HAP-1 (cell line): ENCODE measurements around the gene C6orf47.

Source experiments
- DNase-seq, 2 experiments: peaks; one replicate each; pipeline ENCODE4 v3.0.0-alpha.2; 2016 to 2020; ENCODE audit warnings: low spot score in 2 of 2
- H3K27me3 ChIP-seq: fragments of 250-450 bp; sonication (Bioruptor Pico); 2 replicates; pipeline ENCODE4 v1.5.1; 2020; ENCODE audit warnings: low read depth, mild to moderate bottlenecking, moderate library complexity
- H3K36me3 ChIP-seq: fragments of 250-450 bp; sonication (Bioruptor Pico); replicated peaks from 2 replicates; pipeline ENCODE4 v1.5.1; 2020; ENCODE audit warnings: mild to moderate bottlenecking
- H3K4me1 ChIP-seq: fragments of 250-450 bp; sonication (Bioruptor Pico); 2 replicates; pipeline ENCODE4 v1.5.1; 2020; ENCODE audit warnings: mild to moderate bottlenecking
- H3K4me3 ChIP-seq: fragments of 250-450 bp; sonication (Bioruptor Pico); 2 replicates; pipeline ENCODE4 v1.5.1; 2020; ENCODE audit warnings: mild to moderate bottlenecking, moderate library complexity
- H3K9me3 ChIP-seq: fragments of 250-450 bp; sonication (Bioruptor Pico); 2 replicates; pipeline ENCODE4 v1.5.1; 2020; ENCODE audit warnings: mild to moderate bottlenecking, moderate library complexity
- in situ Hi-C: fragments of 300-500 bp; cut with MboI; formaldehyde crosslinking; loops from 3 replicates; pipeline ENCODE4 v1.14.3; 2020; ENCODE audit warnings: low sequenced_read_pairs, inconsistent platforms, mixed read lengths

C6orf47 gene

DNA sequence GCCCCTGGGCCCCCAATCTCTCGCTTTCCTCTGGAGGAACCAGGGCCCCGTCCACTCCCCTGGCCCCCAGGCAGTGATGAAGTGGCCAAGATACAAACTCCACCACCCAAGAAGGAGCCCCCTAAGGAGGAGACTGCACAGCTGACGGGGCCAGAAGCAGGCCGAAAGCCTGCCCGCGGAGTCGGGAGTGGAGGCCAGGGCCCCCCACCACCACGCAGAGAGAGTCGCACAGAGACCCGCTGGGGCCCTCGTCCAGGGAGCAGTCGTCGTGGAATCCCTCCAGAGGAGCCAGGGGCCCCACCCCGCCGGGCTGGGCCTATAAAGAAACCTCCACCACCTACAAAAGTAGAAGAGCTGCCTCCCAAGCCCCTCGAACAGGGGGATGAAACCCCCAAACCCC, 29.4 kb downstream of the C6orf47 start:
- no peak for DNase-seq
- in situ Hi-C loops, result loop anchor here (25.0 kb wide), 1 partner anchor 1044 kb away; no protein-coding TSS in a partner anchor
- Histone ChIP-seq H3K27me3 (no peaks in the 10 kb centered on the region), H3K4me3 (no peak overlapping the region), H3K4me1 (no peaks in the 10 kb centered on the region), H3K36me3 (peaks cover 99% of the 10 kb centered on the region), H3K9me3 (no peaks in the 10 kb centered on the region)

DNA sequence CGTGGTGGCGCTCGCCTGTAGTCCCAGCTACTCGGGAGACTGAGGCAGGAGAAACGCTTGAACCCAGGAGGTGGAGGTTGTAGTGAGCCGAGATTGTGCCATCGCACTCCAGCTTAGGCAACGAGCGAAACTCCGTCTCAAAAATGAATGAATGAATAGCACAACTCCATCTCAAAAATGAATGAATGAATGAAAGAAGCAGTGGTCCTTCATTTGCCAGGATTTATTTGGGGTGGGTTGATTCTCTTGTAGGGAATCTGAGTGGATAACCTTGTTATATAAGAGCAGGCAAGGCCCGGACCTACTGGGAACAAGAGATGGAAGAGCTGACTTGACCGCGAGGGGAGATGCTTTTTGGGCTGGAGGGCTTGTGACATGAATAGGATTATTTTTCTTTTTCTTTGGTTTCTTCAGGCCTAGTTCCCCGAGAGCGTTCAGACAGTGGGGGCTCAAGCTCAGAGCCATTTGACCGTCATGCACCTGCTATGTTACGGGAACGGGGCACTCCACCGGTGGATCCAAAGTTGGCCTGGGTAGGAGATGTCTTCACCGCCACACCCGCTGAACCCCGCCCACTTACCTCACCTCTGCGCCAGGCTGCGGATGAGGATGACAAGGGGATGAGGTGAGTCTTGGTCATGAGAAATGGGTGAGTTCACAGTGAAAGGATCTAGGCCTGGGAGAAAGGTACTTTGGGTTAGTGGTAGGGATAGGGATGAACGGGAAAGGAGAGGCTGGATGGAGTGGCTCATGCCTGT, 30.2 kb downstream of the C6orf47 start:
- Histone ChIP-seq H3K27me3 (no peaks in the 10 kb centered on the region), H3K9me3 (no peaks in the 10 kb centered on the region), H3K4me3 (no peak overlapping the region), H3K36me3 (peaks cover 99% of the 10 kb centered on the region), H3K4me1 (no peaks in the 10 kb centered on the region)
- in situ Hi-C loops, result loop anchor here (25.0 kb wide), 1 partner anchor 1043 kb away; no protein-coding TSS in a partner anchor
- no peak for DNase-seq

DNA sequence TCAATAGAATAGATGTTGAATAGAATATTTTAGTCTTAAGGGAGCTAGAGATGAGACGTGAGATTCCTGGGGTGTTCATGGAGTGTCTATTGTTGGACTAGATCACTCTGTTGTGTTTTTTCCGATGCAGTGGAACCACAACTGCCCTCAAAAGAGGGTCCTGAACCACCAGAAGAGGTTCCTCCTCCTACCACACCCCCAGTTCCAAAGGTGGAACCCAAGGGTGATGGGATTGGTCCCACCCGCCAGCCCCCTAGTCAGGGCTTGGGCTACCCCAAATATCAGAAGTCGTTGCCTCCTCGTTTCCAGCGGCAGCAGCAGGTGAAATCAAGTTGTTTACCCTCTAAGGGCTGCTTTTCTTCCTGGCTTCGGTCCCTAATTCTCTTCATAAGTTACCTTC, 31.6 kb downstream of the C6orf47 start:
- Histone ChIP-seq H3K4me3 (no peak overlapping the region), H3K27me3 (no peaks in the 10 kb centered on the region), H3K9me3 (no peaks in the 10 kb centered on the region), H3K4me1 (no peaks in the 10 kb centered on the region), H3K36me3 (peaks cover 99% of the 10 kb centered on the region)
- in situ Hi-C loops, result loop anchor here (25.0 kb wide), 1 partner anchor 1042 kb away; no protein-coding TSS in a partner anchor
- DNase-seq, result no peak

DNA sequence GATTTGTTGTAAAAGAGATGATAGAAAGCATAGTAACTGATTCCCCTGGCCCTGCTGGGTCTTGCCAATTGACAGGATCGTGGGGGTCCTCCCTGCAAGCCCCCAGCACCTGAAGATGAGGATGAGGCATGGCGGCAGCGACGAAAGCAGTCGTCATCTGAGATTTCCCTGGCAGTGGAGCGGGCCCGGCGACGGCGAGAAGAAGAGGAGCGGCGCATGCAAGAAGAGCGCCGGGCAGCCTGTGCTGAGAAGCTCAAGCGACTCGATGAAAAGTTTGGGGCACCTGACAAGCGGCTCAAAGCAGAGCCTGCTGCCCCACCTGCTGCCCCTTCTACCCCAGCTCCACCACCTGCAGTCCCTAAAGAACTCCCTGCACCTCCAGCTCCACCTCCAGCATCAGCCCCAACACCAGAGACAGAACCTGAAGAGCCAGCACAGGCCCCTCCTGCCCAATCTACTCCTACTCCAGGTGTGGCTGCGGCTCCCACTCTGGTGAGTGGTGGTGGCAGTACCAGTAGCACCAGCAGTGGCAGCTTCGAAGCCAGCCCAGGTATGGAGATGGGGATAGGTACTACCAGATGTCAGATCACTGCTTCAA, 32.8 kb downstream of the C6orf47 start:
- Histone ChIP-seq H3K36me3 (peaks cover 99% of the 10 kb centered on the region), H3K9me3 (no peaks in the 10 kb centered on the region), H3K4me1 (peaks cover 1% of the 10 kb centered on the region), H3K4me3 (no peak overlapping the region), H3K27me3 (no peaks in the 10 kb centered on the region)
- no peak for DNase-seq
- in situ Hi-C loops, result loop anchor here (25.0 kb wide), 1 partner anchor 1040 kb away; no protein-coding TSS in a partner anchor

DNA sequence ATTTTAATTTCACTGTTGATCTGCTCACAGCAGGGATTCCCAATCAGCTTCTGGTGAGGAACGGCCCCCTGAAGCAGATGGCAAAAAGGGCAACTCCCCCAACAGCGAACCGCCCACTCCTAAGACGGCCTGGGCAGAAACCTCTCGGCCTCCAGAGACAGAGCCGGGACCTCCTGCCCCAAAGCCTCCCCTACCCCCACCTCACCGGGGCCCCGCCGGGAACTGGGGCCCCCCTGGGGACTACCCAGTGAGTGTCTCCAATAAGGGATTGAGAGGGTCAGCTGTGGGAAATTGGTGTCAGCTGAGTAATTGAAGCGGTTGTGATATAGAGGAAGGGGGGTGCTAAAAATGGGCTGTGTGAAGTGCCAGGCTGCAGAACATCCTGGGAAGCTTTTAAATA, 33.6 kb downstream of the C6orf47 start:
- in situ Hi-C loops, result loop anchor here (25.0 kb wide), 1 partner anchor 1040 kb away; no protein-coding TSS in a partner anchor
- Histone ChIP-seq H3K4me3 (no peak overlapping the region), H3K27me3 (no peaks in the 10 kb centered on the region), H3K4me1 (peaks cover 8% of the 10 kb centered on the region), H3K9me3 (no peaks in the 10 kb centered on the region), H3K36me3 (peaks cover 99% of the 10 kb centered on the region)
- no peak for DNase-seq

DNA sequence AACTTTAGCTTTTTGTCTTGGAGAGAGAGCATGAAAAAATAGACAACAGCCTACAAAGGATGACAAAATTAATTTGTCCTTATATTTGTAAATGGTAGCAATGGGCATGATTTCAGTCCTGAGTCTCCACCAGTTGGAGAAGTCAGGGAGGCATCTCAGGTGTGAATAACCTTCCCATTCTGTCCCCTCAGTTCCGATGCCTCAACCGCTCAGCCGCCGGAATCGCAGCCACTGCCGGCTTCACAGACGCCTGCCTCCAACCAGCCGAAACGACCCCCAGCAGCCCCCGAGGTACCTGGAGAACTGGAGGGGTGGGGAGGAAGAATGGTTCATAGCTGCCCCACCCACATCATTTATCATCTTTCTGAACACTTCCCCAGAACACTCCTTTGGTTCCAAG, 36.5 kb downstream of the C6orf47 start:
- peaks cover 74% of the 10 kb centered on the region for H3K36me3 ChIP-seq
- H3K4me3 ChIP-seq, result no peak overlapping the region
- no peaks in the 10 kb centered on the region for H3K9me3 ChIP-seq
- H3K27me3 ChIP-seq, result no peaks in the 10 kb centered on the region
- in situ Hi-C loops, result no loop called here
- H3K4me1 ChIP-seq, result peaks cover 12% of the 10 kb centered on the region
- no peak for DNase-seq

DNA sequence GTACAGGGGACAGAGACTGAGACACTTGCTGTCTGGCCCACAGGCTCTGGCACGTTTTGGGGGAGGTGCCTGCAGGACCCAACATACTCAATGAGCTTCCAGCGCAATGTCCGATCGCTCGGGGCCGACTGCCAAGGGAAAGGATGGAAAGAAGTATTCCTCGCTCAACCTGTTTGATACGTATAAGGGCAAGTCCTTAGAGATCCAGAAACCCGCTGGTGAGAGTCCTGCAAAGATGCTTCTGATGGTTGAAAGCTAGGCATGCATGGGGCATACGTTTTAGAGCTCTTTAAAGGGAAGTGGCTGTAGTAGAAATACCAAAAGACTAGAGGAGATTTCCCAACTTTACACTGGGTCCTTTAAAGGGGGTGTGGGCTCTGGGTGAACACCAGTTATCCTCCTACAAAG, 37.9 kb downstream of the C6orf47 start:
- no peaks in the 10 kb centered on the region for H3K9me3 ChIP-seq
- in situ Hi-C loops, result no loop called here
- DNase-seq, result no peak
- peaks cover 60% of the 10 kb centered on the region for H3K36me3 ChIP-seq
- peaks cover 12% of the 10 kb centered on the region for H3K4me1 ChIP-seq
- H3K4me3 ChIP-seq, result peak overlapping the region; percentile 97
- no peaks in the 10 kb centered on the region for H3K27me3 ChIP-seq

DNA sequence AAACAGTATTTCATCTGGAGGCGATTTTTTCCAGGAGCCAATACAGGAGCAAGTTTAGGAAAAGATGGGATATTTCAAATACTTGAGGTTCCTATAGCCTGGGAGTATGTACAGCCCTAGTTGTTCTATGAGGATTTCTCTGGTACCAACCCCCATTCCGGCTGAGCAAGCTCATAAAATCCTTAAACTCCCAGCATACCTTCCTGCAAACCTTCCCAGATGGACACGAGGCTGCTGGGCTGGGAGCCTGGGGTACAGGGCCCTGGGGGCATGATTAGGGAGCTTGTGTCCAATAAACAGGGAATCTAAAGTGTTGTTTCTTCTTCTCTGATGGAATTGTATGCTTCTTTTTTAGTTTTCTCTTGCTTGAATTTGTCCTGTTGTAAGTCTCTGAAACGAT, 38.6 kb downstream of the C6orf47 start:
- Histone ChIP-seq H3K36me3 (peaks cover 53% of the 10 kb centered on the region), H3K9me3 (no peaks in the 10 kb centered on the region), H3K27me3 (no peaks in the 10 kb centered on the region), H3K4me1 (peaks cover 12% of the 10 kb centered on the region), H3K4me3 (peak overlapping the region; percentile 97)
- in situ Hi-C loops, result no loop called here
- DNase-seq, result peak; percentile 49 to 74

DNA sequence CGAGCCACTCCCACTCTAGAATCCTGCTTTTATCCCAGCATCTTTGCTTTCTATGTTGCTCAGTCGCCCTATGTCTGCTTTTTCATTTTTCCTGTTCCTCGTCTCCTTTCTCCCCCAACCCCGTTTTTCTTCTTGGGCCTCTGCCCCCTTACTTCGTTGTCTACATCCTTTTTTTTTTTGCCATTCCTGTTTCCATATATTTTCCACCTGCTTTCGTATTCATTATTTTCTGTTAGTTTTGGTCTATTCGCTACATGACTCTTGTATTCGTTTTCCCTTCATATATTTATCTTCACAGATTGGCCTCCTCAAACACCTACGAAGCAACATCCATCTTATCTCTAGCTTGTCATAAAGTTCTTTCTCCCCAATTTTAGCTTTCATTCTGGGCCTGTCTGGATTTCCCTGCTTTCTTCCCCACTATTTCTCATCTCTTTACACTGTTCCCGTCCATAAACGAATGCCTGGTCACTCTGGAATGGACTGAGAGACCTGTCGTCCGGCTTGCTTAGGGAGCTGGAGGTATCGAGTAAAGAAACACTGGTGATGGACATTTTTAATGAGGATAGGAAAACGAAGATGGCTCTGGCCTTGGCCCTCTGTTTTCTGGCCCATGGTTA, 39.1 kb downstream of the C6orf47 start:
- peak overlapping the region; percentile 97 for H3K4me3 ChIP-seq
- no peaks in the 10 kb centered on the region for H3K9me3 ChIP-seq
- H3K4me1 ChIP-seq, result peaks cover 12% of the 10 kb centered on the region
- no peaks in the 10 kb centered on the region for H3K27me3 ChIP-seq
- no peak for DNase-seq
- in situ Hi-C loops, result no loop called here
- H3K36me3 ChIP-seq, result peaks cover 47% of the 10 kb centered on the region

DNA sequence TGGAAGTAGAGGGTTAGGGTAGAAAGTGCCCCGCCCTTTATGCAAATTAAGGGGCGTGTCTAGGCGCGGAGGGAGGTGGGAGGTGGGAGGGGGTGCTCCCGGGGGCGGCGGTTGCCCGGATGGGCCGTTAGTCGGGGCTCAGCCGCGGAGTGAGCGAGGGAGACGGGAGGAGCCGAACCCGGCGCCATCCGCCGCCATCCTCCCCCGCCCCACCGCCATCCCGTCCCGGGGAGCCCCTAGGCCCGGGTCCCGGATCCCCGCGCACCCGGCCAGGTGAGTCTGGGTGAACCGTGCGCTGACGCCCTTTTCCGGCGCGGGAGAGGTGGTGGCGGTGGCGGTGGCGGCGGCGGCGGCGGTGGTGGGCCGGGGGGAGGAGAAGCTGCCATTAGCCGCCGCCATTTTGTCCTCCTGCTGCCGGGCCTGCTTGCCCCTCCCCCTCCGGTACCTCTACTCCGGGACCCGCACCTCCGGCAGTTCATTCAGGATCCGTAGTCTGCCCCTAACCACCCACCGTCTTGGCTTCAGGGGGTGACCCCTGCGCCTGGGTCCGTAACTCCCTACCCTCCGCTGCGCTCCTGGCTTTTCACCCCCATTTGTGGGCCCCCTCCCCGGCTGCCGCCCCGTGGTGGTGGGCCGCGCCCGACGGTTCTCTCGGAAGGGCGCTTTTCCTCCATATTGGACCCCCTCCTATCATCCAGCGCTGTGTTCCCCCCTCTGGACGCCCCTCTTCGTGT, 39.8 kb downstream of the C6orf47 start, which contains the start of gene PRRC2A:
Gene PRRC2A (plus strand): TSS at position 130 of the 734 bp plus-strand sequence. CDS start 2,075 bp downstream, outside the sequence.
- peak; percentile 83 to 98 for DNase-seq
- Histone ChIP-seq H3K9me3 (no peaks in the 10 kb centered on the region), H3K4me1 (peaks cover 12% of the 10 kb centered on the region), H3K27me3 (no peaks in the 10 kb centered on the region), H3K4me3 (peak within 1 kb of the TSS; percentile 97), H3K36me3 (peaks cover 41% of the 10 kb centered on the region)
- in situ Hi-C loops, result no loop called here

DNA sequence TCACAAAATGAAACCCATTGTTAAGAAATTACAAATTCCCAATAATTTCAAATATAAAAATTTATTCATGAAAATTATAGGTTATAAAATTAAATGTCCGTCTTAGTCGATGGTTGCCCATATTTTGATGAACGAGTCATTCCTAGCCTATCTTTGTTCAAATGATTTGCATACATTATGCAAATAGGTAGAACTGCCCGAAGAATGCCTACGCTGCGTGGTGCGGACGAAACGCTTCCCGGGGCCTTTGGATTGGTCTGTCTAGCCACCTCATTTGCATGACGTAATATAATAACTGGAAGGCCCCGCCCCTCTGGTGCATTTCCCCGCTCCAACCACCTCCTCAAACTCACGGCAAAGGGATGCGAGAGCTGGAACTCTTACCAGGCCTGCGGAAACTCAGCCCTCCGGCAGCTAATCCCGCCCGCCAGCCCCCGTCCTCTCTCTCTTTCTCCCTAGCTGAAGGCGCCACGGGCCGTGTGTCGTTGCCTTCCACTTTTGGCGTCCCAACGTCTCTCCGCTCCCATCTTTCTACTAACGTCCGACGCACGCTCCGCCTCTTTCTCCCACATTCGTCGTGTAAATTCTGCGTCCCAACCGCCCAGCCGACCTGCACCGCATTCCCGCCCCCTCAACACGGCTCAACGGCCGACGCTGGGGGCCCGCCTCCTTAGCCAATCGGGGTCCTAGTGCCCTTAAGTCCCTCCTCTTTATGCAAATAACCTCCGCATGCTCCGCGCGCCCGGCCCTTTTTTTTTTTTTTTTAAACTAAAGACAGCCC, 40.6 kb downstream of the C6orf47 start:
- peak; percentile 97 to 99 for DNase-seq
- in situ Hi-C loops, result no loop called here
- H3K9me3 ChIP-seq, result no peaks in the 10 kb centered on the region
- peaks cover 12% of the 10 kb centered on the region for H3K4me1 ChIP-seq
- peak overlapping the region; percentile 97 for H3K4me3 ChIP-seq
- H3K36me3 ChIP-seq, result peaks cover 33% of the 10 kb centered on the region
- no peaks in the 10 kb centered on the region for H3K27me3 ChIP-seq

DNA sequence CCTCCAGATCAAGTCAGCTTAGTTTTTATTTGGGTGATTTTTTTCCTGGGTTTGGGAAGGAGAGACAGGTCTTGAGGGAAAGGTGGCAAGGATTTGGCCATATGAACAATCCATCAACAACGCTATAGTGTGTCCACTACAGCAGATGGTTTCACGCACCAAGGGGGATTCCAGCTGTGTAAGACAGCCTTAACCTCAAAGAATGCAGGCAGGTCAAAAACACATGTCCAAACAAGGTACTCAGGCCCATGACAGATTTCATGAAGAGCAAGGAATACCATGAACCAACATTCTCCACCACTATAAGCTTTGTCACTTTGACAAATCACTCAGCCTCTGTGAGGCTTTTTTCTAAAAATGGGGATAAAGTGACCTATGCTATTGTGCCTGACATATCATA, 43.6 kb downstream of the C6orf47 start:
- Histone ChIP-seq H3K4me3 (no peak overlapping the region), H3K36me3 (peaks cover 3% of the 10 kb centered on the region)
- no peak for DNase-seq

DNA sequence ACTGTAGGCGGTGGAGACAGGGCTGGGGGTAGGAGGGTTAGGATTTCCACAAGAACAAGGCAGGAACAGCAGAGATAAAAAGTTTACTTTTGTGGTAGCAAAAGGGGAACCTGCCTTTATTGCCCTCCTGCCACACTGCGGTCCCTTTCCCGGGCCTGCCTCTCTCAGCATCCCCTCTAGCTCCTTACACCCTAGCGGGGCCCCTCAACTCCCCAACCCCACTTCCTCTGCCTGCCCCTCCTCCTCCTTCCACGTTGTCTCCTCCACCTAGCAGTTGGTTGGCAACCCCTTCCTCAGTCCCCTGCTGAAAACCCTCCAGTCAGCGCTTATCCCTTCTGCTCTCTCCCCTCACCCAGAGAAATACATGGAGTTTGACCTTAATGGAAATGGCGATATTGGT, 44.8 kb downstream of the C6orf47 start:
- Histone ChIP-seq H3K4me1 (peaks cover 7% of the 10 kb centered on the region), H3K27me3 (no peaks in the 10 kb centered on the region), H3K9me3 (no peaks in the 10 kb centered on the region), H3K4me3 (no peak overlapping the region), H3K36me3 (no peaks in the 10 kb centered on the region; the same call in 1 of the 2 replicates)
- no peak for DNase-seq
- in situ Hi-C loops, result no loop called here

More for the DNA sequence above, 43.6 kb downstream of the C6orf47 start:
- no peaks in the 10 kb centered on the region for H3K9me3 ChIP-seq
- in situ Hi-C loops, result no loop called here
- no peaks in the 10 kb centered on the region for H3K27me3 ChIP-seq
- peaks cover 7% of the 10 kb centered on the region for H3K4me1 ChIP-seq
